ENCODE results near the gene IFNL2.
A peak's percentile ranks its signal among the peaks of the same experiment; 100 is the strongest.
"Not testable (repeated sequence)": the region's sequence is repeated elsewhere in the genome, so short reads cannot be mapped to it uniquely, and the experiment has no call there.

Gene IFNL2

DNA sequence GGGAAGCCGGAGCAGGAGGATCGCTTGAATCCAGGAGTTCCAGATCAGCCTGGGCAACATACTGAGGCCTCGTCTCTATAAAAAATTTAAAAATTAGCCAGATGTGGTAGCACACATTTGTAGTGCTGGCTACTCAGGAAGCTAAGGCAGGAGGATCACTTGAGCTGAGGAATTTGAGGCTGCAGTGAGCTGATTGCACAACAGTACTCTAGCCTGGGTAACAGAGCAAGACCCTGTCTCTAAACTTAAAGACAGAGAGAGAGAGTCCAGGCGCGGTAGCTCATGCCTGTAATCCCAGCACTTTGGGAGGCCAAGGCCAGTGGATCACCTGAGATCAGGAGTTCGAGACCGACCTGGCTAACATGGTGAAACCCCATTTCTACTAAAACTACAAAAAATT is 27.8 kb upstream of the IFNL2 start:
- DNase-seq (ENCODE audit: low read depth, low spot score), result no peak
- Histone ChIP-seq H3K4me3 (ENCODE audit: low read length) (no peak overlapping the region), H3K4me1 (ENCODE audit: control insufficient read depth, insufficient read depth, low read length) (no peaks in the 10 kb centered on the region), H3K9me3 (ENCODE audit: control insufficient read depth, insufficient read depth, low read length) (no peaks in the 10 kb centered on the region), H3K36me3 (ENCODE audit: control insufficient read depth, insufficient read depth, low read length) (no peaks in the 10 kb centered on the region), H3K27me3 (ENCODE audit: control insufficient read depth, insufficient read depth, low read length) (no peaks in the 10 kb centered on the region; the same call in 1 of the 2 replicates), H3K27ac (ENCODE audit: low read length) (no peak overlapping the region)
- WGBS (ENCODE audit: insufficient coverage, insufficient read length), result no CpG with 5 or more reads among the region's 7 CpGs

DNA sequence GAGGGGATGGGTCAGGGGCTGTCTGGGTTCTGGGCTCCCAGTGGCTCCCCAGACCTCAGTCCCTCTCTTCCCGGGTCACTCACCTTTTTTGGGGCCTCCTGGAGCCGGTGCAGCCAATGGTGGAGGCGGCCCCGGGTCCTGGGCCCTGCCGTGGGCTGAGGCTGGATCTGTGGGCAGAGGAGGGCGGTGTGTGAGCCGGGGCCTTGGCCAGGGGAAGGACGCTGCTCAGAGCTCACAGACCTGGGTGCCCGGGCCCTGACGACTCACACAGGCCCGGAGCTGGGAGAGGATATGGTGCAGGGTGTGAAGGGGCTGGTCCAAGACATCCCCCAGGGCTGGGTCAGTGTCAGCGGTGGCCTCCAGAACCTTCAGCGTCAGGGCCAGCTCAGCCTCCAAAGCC is 24.5 kb upstream of the IFNL2 start:
- H3K9me3 ChIP-seq (ENCODE audit: control insufficient read depth, insufficient read depth, low read length); H3K27ac ChIP-seq (ENCODE audit: low read length); H3K4me1 ChIP-seq (ENCODE audit: control insufficient read depth, insufficient read depth, low read length); H3K4me3 ChIP-seq (ENCODE audit: low read length); H3K36me3 ChIP-seq (ENCODE audit: control insufficient read depth, insufficient read depth, low read length); DNase-seq (ENCODE audit: low read depth, low spot score): not testable (repeated sequence)
- peaks cover 17% of the 10 kb centered on the region for H3K27me3 ChIP-seq (ENCODE audit: control insufficient read depth, insufficient read depth, low read length)
- WGBS (ENCODE audit: insufficient coverage, insufficient read length), result no CpG with 5 or more reads among the region's 13 CpGs

DNA sequence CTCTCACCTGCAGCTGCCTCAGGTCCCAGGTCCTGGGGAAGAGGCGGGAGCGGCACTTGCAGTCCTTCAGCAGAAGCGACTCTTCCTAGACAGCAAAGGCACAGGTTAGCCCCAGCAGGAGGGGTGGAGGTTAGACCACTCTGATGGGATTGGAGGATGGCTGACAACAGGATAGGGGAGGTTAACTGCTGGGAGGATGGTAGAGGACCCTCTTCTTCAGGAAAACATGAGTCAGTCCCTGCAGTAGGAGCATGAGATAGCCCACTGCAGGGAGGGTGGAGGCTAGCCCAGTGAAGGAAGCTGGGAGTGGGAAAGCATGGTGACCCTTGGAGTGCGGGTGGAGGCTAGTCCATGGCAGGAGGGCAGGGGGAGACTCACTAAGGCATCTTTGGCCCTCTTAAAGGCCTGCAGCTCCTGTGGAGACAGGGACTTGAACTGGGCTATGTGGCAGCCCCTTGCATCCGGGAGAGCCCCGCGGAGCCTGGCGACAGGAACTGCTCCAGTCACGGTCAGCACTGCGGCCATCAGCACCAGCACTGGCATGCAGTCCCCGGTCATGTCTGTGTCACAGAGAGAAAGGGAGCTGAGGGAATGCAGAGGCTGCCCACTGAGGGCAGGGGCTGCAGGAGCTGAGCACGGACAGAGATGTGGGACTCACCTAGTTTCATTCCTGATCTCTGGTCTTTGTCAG is 23.6 kb upstream of the IFNL2 start, which contains the start of gene IFNL3:
IFNL3 (minus strand) TSS at position 597 of the 691 bp plus-strand sequence; CDS start at position 558, 39 bp downstream.
- DNase-seq (ENCODE audit: low read depth, low spot score); H3K9me3 ChIP-seq (ENCODE audit: control insufficient read depth, insufficient read depth, low read length); H3K36me3 ChIP-seq (ENCODE audit: control insufficient read depth, insufficient read depth, low read length); H3K27ac ChIP-seq (ENCODE audit: low read length); H3K4me3 ChIP-seq (ENCODE audit: low read length); H3K4me1 ChIP-seq (ENCODE audit: control insufficient read depth, insufficient read depth, low read length): not testable (repeated sequence)
- H3K27me3 ChIP-seq (ENCODE audit: control insufficient read depth, insufficient read depth, low read length), result peaks cover 25% of the 10 kb centered on the region
- WGBS (ENCODE audit: insufficient coverage, insufficient read length), result no CpG with 5 or more reads among the region's 12 CpGs

DNA sequence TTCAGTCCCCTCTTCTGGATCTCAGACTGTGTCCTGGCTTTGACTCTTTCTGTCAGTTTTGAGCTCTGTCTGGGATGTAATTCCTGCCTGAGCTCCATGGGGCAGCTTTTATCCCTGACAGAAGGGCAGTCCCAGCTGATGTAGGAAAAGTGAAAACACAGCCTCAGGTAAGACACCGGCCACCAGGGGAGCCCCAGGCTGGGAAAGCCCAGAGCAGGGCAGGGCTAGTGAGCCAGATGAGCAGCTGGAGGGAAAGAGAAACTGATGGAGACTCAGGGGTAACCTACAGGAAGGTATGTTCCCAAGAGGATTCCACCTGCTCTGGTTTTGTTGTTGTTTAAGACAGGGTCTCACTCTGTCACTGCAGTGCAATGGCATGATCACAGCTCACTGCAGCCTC is 23.0 kb upstream of the IFNL2 start:
- not testable (repeated sequence) for H3K36me3 ChIP-seq (ENCODE audit: control insufficient read depth, insufficient read depth, low read length); H3K27ac ChIP-seq (ENCODE audit: low read length); H3K4me1 ChIP-seq (ENCODE audit: control insufficient read depth, insufficient read depth, low read length); H3K9me3 ChIP-seq (ENCODE audit: control insufficient read depth, insufficient read depth, low read length); DNase-seq (ENCODE audit: low read depth, low spot score); H3K4me3 ChIP-seq (ENCODE audit: low read length)
- H3K27me3 ChIP-seq (ENCODE audit: control insufficient read depth, insufficient read depth, low read length), result peaks cover 29% of the 10 kb centered on the region
- WGBS (ENCODE audit: insufficient coverage, insufficient read length), result no CpG with 5 or more reads among the region's 1 CpG

DNA sequence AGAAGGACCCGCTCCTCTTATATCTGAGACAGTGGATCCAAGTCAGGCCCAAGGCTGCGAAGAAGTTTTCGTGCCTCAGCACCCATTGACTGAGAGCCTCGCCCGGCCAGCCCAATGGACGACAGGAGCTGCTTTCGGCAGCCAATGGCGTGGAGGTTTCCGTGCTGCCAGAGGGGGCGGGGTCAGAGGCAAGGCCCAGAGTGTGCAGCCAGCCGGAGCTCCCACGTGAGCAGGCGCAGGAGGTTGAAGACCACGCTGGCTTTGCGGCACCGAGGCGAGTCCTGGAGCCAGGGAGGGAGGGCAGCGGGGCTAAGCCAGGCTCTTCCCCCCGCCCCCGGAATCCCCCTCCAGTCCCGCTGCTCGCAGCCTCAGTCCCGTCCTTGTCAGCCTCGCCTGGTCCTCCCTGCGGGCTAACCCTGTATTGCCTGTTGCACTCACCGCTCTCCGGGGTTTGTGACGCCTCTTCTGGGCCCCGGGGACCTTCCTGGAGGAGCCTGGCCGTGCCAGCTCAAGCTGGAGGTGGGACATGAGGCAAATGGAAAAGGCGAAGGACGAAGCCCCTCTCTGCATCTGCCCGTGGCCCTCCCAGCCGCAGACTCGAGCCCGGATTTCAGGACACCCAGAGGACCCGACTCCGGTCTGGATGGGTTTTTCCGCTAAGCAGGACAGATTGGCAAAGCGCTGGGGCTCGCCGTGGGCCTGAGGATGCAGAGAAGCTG is 21.1 kb upstream of the IFNL2 start:
- H3K9me3 ChIP-seq (ENCODE audit: control insufficient read depth, insufficient read depth, low read length), result no peaks in the 10 kb centered on the region
- H3K27me3 ChIP-seq (ENCODE audit: control insufficient read depth, insufficient read depth, low read length), result peaks cover 31% of the 10 kb centered on the region
- H3K4me3 ChIP-seq (ENCODE audit: low read length), result peak overlapping the region; percentile 21; the same call in 1 of the 2 replicates
- H3K27ac ChIP-seq (ENCODE audit: low read length), result no peak overlapping the region
- no peaks in the 10 kb centered on the region for H3K36me3 ChIP-seq (ENCODE audit: control insufficient read depth, insufficient read depth, low read length)
- no peak for DNase-seq (ENCODE audit: low read depth, low spot score)
- 0 out of 2 replicates have a peak, but pooled peaks cover 2% of the 10 kb centered on the region for H3K4me1 ChIP-seq (ENCODE audit: control insufficient read depth, insufficient read depth, low read length)
- no CpG with 5 or more reads among the region's 42 CpGs for WGBS (ENCODE audit: insufficient coverage, insufficient read length)

DNA sequence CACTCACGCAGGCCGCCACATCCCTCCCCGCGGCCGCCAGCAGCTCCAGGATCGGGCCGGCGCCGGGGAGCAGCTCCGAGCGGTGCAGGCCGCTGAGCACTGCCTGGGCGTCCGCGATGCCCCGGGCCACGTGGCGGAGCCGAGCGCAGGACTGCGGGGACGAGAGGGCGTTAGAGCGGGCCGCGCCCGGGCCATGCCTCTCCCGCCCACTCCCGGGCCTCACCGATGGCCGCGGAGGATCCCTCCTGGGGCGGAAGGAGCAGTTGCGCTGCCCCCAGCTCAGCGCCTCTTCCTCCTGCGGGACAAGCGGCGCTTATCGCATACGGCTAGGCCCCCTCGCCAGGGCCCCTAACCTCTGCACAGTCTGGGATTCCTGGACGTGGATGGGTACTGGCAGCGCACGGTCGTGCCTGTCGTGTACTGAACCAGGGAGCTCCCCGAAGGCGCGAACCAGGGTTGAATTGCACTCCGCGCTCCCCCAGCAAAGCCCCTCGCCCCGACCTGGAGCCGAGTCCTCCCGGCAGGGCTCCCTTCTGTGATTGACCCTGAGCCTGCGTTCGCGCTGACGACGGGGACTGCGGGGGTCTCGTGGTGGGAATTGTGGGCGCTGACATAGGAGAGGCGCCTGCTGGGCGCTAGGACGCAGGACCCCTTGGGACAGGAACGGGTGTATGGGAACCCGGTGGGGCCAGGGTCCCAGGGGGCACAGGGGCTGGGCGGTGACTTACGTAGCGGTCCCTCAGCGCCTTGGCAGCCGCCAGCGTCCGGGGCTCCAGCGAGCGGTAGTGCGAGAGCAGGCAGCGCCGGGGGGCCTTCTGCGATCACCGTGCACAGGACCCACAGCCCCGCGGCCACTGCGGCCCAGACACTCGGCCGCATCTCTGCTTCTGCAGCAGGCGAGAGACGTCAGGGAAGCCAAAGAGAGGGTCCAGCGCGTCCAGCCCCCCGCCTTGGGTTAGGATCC is 20.2 kb upstream of the IFNL2 start:
- H3K27me3 ChIP-seq (ENCODE audit: control insufficient read depth, insufficient read depth, low read length), result peaks cover 35% of the 10 kb centered on the region
- no CpG with 5 or more reads among the region's 92 CpGs for WGBS (ENCODE audit: insufficient coverage, insufficient read length)
- H3K4me3 ChIP-seq (ENCODE audit: low read length), result peak overlapping the region; percentile 21; the same call in 1 of the 2 replicates

DNA sequence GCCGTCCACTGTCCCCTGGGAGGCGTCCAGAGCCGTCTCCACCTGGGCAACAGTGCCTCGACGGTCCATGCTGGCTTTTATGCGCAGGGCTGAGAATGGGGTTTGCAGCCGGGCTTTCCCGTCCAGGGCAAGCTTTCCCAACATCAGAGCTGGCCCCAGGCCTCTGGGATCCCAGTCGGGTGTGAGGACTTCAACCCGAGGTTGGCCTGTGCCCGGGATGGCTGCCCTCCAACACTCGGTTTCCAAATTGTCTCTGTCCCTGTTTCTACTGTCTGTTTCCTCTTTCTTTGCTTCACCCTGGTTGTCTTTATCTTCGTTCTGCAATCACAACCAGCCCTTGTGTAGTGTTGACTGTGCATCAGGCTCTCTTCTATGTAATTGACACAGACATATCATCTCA is 19.4 kb upstream of the IFNL2 start, which contains the start of gene IFNL4:
IFNL4 (minus strand) TSS at position 51 of the 400 bp plus-strand sequence.
- no CpG with 5 or more reads among the region's 13 CpGs for WGBS (ENCODE audit: insufficient coverage, insufficient read length)
- no peak for DNase-seq (ENCODE audit: low read depth, low spot score)
- Histone ChIP-seq H3K36me3 (ENCODE audit: control insufficient read depth, insufficient read depth, low read length) (no peaks in the 10 kb centered on the region), H3K4me3 (ENCODE audit: low read length) (peak within 1 kb of the TSS; percentile 21; the same call in 1 of the 2 replicates), H3K9me3 (ENCODE audit: control insufficient read depth, insufficient read depth, low read length) (no peaks in the 10 kb centered on the region), H3K27me3 (ENCODE audit: control insufficient read depth, insufficient read depth, low read length) (peaks cover 35% of the 10 kb centered on the region), H3K4me1 (ENCODE audit: control insufficient read depth, insufficient read depth, low read length) (0 out of 2 replicates have a peak, but pooled peaks cover 2% of the 10 kb centered on the region), H3K27ac (ENCODE audit: low read length) (no peak within 1 kb of the TSS)

More for the DNA sequence above, 20.2 kb upstream of the IFNL2 start:
- DNase-seq (ENCODE audit: low read depth, low spot score), result no peak
- H3K36me3 ChIP-seq (ENCODE audit: control insufficient read depth, insufficient read depth, low read length), result no peaks in the 10 kb centered on the region
- no peak overlapping the region for H3K27ac ChIP-seq (ENCODE audit: low read length)
- 0 out of 2 replicates have a peak, but pooled peaks cover 2% of the 10 kb centered on the region for H3K4me1 ChIP-seq (ENCODE audit: control insufficient read depth, insufficient read depth, low read length)
- H3K9me3 ChIP-seq (ENCODE audit: control insufficient read depth, insufficient read depth, low read length), result no peaks in the 10 kb centered on the region

DNA sequence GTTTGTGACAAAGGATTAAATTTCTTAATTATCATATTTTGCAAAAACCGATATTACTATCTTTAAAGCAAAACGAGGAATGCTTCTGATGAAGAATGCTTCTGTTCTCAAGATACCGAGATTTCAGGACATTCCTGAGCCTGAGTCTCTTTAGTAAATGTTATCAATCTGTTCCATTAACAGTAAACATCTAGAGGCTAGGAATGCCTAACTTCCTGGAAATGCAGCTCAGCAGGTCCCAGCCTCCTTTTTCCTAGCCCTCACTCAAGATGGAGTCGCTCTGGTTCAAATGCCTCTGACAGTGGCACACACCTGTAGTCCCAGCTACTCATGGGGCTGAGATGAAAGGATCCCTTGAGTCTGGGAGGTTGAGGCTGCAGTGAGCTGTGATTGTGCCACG is 17.1 kb upstream of the IFNL2 start:
- Histone ChIP-seq H3K27me3 (ENCODE audit: control insufficient read depth, insufficient read depth, low read length) (peaks cover 35% of the 10 kb centered on the region), H3K36me3 (ENCODE audit: control insufficient read depth, insufficient read depth, low read length) (no peaks in the 10 kb centered on the region), H3K4me3 (ENCODE audit: low read length) (no peak overlapping the region), H3K9me3 (ENCODE audit: control insufficient read depth, insufficient read depth, low read length) (no peaks in the 10 kb centered on the region), H3K27ac (ENCODE audit: low read length) (no peak overlapping the region), H3K4me1 (ENCODE audit: control insufficient read depth, insufficient read depth, low read length) (0 out of 2 replicates have a peak, but pooled peaks cover 2% of the 10 kb centered on the region)
- DNase-seq (ENCODE audit: low read depth, low spot score), result no peak
- WGBS (ENCODE audit: insufficient coverage, insufficient read length), result no CpG with 5 or more reads among the region's 5 CpGs

DNA sequence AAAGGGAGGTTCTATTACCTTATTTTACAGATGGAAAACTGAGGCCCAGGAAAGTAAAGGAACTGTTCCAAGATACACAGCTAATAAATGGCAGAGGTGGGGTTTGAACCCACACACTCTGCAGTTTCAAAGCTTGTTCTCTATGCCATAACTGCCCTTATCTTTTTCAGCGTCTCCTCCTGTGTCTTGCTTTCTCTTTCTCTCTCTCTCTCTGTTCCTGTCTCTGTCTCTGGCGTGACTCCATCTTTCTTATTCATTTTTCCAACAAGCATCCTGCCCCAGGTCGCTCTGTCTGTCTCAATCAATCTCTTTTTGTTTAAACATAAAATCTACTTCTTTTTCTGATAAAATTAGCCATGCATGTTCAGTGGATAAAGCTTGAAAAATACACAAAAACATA is 16.4 kb upstream of the IFNL2 start:
- Histone ChIP-seq H3K4me1 (ENCODE audit: control insufficient read depth, insufficient read depth, low read length) (0 out of 2 replicates have a peak, but pooled peaks cover 2% of the 10 kb centered on the region), H3K36me3 (ENCODE audit: control insufficient read depth, insufficient read depth, low read length) (no peaks in the 10 kb centered on the region), H3K9me3 (ENCODE audit: control insufficient read depth, insufficient read depth, low read length) (no peaks in the 10 kb centered on the region), H3K4me3 (ENCODE audit: low read length) (no peak overlapping the region), H3K27me3 (ENCODE audit: control insufficient read depth, insufficient read depth, low read length) (peaks cover 35% of the 10 kb centered on the region), H3K27ac (ENCODE audit: low read length) (no peak overlapping the region)
- no CpG with 5 or more reads among the region's 3 CpGs for WGBS (ENCODE audit: insufficient coverage, insufficient read length)
- DNase-seq (ENCODE audit: low read depth, low spot score), result no peak

DNA sequence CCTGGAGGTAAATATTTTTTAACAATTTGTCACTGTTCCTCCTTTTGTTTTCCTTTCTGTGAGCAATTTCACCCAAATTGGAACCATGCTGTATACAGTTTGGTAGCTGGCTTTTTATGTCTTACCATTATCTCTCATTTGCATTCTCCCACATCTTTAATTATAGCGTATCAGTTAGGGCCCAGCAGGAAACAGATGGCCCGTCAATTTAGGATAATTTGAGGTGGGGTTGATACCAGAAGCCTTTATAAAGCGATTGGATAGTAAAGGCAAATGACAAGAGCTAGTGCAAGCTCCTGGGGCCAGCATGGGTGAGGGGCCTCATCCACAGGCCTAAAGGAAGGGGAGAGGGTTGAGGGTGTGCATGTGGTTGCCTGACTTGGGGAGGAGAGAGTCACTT is 15.7 kb upstream of the IFNL2 start:
- H3K4me1 ChIP-seq (ENCODE audit: control insufficient read depth, insufficient read depth, low read length), result no peaks in the 10 kb centered on the region
- peaks cover 31% of the 10 kb centered on the region for H3K27me3 ChIP-seq (ENCODE audit: control insufficient read depth, insufficient read depth, low read length)
- H3K4me3 ChIP-seq (ENCODE audit: low read length), result no peak overlapping the region
- DNase-seq (ENCODE audit: low read depth, low spot score), result no peak
- no CpG with 5 or more reads among the region's 3 CpGs for WGBS (ENCODE audit: insufficient coverage, insufficient read length)
- no peaks in the 10 kb centered on the region for H3K9me3 ChIP-seq (ENCODE audit: control insufficient read depth, insufficient read depth, low read length)
- H3K36me3 ChIP-seq (ENCODE audit: control insufficient read depth, insufficient read depth, low read length), result no peaks in the 10 kb centered on the region
- H3K27ac ChIP-seq (ENCODE audit: low read length), result no peak overlapping the region

Data from iPS DF 6.9 (cell line).